GM19328 (cell line): ENCODE results near the gene CTBP2.

Source experiments
- ATAC-seq: cut with Tn5 transposase; IDR thresholded peaks from one replicate; pipeline ENCODE4 v1.9.1; 2021; ENCODE audit warnings: mild to moderate bottlenecking, moderate library complexity; ENCODE audit not compliant: unreplicated experiment

CTBP2 gene

GRCh38 chr10:125026036-125026931 lies 134.1 kb downstream of the CTBP2 start:
- no peak for ATAC-seq

DNA sequence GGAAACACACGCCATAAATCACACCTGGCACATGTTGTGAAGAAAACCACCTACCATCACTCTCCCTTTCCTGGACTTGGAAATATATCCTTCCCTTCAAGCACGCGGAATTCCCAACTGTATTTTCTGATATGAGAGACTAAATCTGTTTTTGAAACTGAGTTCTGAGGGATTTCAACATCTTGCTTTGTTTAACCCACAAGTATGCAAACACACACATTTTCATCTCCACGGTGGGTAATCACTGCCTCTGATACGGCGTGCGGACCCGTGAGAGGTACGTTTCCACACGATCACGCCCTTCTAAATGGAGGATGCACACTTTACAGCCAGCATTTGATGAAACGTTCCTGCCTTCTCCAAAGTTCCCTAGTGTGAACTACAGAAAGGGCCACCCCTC lies 135.0 kb downstream of the CTBP2 start:
- ATAC-seq: no peak

DNA sequence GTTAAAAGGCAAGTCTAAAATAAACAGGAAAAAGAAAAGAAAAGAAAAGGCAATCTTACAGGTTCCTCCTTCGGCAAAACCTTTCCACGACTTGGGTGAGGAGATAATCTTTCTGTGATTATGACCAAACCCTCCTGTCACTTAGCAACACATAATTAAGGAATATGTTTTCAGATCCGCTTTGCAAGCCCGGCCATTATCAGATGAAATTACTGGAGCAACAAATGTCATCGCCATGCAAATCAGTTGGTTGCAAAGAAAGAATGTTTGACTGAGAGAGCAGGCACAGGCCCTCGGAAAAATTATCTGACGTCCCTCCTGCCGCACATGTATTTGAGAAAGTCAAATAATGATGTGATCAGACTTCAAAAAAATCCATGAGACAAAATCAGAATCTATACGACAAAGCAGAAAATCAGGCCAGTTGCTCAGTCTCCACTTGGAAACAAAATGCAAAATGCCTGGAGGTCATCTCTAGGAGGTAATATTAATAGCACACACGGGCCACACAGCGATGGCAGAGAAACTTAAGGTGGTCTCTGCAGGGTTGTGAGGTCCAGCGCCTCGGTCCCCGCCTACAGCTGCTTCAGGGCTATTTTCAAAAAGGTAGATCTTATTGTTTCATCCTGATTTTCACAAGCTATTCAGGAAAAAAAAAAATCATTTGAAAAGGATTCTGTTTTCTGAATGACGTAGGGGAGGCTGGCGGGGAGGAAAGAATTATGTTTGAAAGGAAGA lies 135.7 kb downstream of the CTBP2 start:
- no peak for ATAC-seq

DNA sequence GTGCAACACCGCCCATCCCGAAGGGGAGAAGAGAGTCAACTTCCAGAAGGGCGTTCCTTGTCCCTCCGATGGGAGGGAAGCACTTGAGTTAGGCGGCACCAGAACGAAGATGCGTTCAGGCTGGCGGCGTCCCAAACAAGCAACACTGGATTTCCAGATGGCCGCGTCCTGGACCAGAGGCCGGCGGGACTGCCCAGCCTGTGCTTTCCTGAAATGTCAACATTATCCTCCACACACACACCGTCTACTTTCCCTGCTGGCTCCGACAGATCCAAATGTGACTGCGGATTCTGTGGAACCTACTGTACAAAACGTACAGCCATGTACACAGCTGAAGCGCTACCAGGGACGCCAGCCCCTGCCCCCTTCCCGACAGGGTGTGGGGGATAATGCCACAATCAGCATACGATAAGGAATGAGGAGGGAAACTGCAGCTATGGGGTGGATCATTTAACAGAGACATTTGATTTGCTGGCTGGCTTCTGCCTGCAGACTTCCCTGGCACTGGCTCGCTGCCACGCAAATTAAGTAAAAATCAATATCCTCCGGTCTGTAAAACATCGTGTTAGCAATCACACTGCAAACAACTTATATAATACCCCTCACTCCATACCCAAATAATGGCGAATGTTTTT lies 136.4 kb downstream of the CTBP2 start:
- no peak for ATAC-seq

GRCh38 chr10:125023255-125023654 lies 137.1 kb downstream of the CTBP2 start:
- no peak for ATAC-seq

GRCh38 chr10:125022671-125023070 lies 137.7 kb downstream of the CTBP2 start:
- no peak for ATAC-seq

- ATAC-seq: no peak
Observed at GRCh38 chr10:125021686-125022344, 138.5 kb downstream of the CTBP2 start.

- ATAC-seq: no peak
Observed at GRCh38 chr10:125020871-125021270, 139.5 kb downstream of the CTBP2 start.

DNA sequence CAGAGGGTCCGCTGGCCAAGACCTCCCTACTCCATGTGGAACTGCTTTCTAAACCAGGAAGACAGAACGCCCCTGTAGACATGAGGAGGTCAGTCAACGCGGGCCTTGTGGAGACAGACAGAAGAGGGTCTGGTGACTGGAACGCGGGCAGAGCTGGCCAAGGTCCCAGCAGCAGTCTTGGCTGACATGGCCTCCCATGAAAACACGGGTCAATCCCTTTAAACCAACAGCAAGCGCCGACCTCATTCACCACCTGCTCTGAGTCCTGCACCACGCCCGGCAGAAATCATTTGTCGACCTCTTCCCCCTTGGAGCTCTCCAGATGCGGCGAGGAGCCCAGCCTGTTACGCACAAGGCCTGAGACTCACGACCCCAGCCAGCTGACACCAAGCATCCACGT lies 140.0 kb downstream of the CTBP2 start:
- no peak for ATAC-seq

- no peak for ATAC-seq
Observed at GRCh38 chr10:125018576-125019143, 141.7 kb downstream of the CTBP2 start.

GRCh38 chr10:125017547-125018298 lies 142.6 kb downstream of the CTBP2 start:
- ATAC-seq: no peak

- no peak for ATAC-seq
Observed at GRCh38 chr10:125016611-125017202, 143.7 kb downstream of the CTBP2 start.

DNA sequence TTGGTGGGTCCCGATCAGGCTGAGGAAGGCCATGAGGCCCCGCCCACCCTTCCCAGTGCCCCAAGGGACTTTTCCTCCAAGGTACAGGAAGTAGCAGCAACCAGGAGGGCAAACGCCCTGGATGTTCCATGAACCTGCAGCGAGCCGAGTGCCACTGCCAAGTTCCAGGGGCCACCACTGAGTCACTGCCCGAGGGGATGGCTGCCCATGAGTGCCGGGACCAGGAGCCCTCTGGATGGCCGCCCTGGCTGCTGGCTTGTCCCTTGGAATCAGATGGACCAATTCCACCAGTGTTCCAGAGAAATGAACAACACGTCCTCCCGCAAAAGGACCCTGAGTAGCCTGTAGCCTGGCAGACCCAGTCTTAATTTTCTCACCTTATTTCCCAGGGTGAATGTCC lies 144.2 kb downstream of the CTBP2 start:
- no peak for ATAC-seq

GRCh38 chr10:125015356-125015944 lies 144.9 kb downstream of the CTBP2 start:
- no peak for ATAC-seq

DNA sequence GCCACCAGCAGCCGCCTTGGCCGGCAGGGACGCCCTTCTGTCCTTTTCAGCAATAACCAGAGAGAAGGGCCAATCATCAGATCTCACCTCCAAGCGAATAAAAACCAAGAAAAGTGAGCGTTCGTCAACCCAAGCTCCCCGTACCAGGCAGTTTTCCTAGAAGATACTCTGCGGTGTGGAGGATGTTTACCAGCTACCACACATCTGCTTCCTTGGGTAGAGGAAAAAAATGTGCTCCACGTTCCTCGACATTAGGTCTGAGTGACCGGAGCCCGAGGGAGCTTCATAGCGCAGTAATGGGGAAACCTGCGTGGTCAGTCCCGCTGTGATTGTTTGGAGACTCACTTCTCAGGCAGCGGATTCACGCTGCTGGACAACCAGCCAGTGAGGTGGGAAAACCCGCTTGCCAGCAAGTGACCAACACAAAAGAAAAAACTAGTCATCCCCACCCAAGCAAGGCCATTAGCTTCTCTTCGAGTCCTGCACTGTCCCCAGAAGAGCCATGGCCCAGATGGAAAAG lies 145.5 kb downstream of the CTBP2 start:
- no peak for ATAC-seq

- no peak for ATAC-seq
Observed at GRCh38 chr10:125014086-125014830, 146.1 kb downstream of the CTBP2 start.

DNA sequence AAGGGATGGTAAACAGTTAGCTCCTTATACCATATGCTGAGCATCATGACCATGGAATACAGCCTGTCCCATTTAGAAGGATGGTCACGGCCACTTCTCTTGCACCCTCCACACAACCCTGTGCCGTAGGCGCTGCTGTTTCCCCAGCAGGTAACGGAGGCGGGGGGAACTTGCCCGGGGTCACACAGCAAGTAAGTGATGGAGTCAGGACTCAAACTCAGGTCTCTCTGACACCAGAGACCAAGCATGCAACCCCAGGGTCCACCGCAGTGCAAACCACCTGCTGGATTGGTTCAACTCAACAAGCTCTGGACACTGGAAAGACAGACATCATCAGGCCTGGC lies 146.9 kb downstream of the CTBP2 start:
- no peak for ATAC-seq

- no peak for ATAC-seq
Observed at GRCh38 chr10:125012851-125013528, 147.4 kb downstream of the CTBP2 start.
